ENCODE measurements around the gene UBE2E2.
A peak's percentile ranks its signal among the peaks of the same experiment; 100 is the strongest.

UBE2E2 gene

GRCh38 chr3:23277688-23278087 is 74.6 kb downstream of the UBE2E2 start:
- no peak for DNase-seq (ENCODE audit: low spot score)

GRCh38 chr3:23283625-23284024 is 80.5 kb downstream of the UBE2E2 start:
- no peak for DNase-seq (ENCODE audit: low spot score)

DNA sequence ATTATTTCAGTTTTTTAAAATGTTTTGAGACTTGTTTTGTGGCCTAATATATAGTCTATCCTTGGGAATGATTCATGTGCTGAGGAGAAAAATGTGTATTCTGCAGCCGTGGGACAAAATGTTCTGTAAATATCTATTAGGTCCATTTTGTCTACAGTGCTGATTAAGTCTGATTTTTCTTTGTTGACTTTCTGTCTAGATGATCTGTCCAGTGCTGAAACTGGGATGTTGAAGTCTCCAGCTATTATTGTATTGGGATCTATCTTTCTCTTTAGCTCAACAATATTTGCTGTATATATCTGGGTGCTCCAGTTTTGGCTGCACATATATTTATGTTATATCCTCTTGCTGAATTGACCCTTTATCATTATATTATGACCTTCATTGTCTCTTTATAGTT is 85.2 kb downstream of the UBE2E2 start:
- no peak for DNase-seq (ENCODE audit: low spot score)

DNA sequence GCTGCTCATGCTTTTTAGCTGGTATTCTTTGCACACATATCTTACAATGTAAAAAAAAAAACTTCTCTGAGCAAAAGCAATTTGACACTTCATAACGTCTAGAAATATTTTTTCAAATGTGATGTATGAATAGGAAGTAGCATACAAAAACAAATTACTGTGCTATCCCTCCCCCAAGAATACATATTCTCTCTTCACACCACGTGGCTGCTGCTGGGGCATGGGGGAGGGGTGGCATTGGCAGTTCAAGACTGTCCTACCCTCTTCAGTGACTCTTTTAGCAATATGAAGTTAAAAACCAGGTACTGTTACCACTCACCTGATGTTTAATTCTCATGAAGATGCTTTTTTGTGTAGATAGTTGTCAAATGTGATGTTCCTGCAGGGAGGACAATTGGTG is 85.6 kb downstream of the UBE2E2 start:
- no peak for DNase-seq (ENCODE audit: low spot score)

- no peak for DNase-seq (ENCODE audit: low spot score)
Observed at GRCh38 chr3:23292432-23292831, 89.3 kb downstream of the UBE2E2 start.

- no peak for DNase-seq (ENCODE audit: low spot score)
Observed at GRCh38 chr3:23294770-23295387, 91.8 kb downstream of the UBE2E2 start.

- no peak for DNase-seq (ENCODE audit: low spot score)
Observed at GRCh38 chr3:23301819-23302218, 98.7 kb downstream of the UBE2E2 start.

GRCh38 chr3:23302271-23302670 is 99.1 kb downstream of the UBE2E2 start:
- no peak for DNase-seq (ENCODE audit: low spot score)

- no peak for DNase-seq (ENCODE audit: low spot score)
Observed at GRCh38 chr3:23303601-23304217, 100.6 kb downstream of the UBE2E2 start.

DNA sequence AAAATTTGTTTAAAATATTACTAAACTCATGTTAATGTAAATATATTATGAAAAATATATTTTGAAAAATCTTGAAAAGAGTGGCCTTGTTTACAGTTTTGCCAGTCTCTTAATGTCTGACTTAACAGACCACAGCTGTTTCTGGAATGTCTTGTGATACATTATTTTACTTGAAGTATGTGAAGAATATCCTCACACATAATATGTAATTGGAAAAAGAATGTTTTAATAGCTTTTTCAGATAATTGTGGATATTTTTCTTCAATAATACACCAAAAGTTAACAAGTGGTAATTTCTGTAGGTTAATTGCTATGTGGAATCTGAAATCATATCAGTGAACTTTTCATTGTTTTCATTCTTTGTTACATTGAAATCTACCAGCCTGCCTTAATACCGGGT is 101.3 kb downstream of the UBE2E2 start:
- no peak for DNase-seq (ENCODE audit: low spot score)

DNA sequence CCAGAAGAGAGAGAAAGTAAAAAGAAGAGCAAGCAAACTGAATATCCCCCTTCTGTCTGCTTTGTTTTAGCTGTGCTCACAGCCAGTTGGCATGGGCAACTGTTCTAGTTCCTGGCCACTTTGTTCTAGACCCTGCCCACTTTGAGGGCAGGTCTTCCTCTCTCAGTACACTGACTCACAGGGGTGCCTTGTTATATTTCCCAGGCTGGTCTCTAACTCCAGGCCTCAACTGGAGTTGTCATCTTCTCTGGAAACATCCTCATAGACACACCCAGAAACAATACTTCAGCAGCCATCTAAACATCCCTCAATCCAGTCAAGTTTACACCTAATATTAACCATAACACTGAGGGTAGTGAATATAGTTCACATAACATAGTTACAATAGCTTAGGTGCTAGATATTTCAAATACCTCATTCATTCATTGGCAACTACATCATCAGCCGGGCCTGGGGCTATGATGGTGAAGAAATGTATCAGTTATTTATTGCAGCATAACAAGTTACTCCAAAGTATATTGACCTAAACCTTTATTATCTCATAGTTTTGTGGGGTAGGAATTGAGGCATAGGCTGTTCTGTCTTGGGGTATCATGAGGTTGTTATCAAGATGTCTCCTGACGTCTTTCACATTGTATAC is 106.0 kb downstream of the UBE2E2 start:
- no peak for DNase-seq (ENCODE audit: low spot score)

DNA sequence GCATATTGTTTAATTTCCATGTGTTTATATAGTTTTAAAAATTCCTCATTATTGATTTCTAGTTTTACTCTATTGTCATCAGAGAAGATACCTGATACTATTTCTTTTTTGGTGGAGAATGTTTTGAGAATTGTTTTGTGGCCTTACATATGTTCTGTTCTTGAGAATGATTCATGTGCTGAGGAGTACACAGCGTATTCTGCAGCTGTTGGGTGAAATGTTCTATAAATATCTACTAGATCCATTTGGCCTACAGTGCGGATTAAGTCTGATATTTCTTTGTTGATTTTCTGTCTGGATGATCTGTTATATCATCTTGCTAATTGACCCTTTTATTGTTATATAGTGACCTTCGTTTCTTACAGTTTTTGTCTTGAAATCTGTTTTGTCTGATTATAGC is 109.7 kb downstream of the UBE2E2 start:
- no peak for DNase-seq (ENCODE audit: low spot score)

- no peak for DNase-seq (ENCODE audit: low spot score)
Observed at GRCh38 chr3:23314981-23315762, 112.0 kb downstream of the UBE2E2 start.

DNA sequence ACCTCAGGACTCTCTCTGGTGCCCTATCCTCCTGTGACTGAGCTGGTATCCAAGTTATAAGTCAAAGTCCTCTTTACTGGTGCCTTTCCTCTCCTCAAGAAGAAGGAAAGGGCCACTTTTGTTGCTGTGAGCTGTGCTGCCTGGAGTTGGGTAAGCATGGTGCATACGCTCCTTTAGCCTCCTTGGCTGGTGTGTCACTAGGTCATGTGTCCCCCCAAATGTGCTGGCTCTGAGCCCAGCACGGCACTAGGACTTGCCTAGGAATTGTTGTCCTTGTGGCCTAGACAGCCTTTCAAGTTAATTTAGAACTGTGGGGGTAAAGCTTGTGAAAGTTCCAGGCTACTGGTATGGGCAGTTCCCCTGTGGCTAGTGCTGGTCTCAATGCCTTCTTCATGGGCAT is 113.8 kb downstream of the UBE2E2 start:
- DNase-seq (ENCODE audit: low spot score) = no peak

DNA sequence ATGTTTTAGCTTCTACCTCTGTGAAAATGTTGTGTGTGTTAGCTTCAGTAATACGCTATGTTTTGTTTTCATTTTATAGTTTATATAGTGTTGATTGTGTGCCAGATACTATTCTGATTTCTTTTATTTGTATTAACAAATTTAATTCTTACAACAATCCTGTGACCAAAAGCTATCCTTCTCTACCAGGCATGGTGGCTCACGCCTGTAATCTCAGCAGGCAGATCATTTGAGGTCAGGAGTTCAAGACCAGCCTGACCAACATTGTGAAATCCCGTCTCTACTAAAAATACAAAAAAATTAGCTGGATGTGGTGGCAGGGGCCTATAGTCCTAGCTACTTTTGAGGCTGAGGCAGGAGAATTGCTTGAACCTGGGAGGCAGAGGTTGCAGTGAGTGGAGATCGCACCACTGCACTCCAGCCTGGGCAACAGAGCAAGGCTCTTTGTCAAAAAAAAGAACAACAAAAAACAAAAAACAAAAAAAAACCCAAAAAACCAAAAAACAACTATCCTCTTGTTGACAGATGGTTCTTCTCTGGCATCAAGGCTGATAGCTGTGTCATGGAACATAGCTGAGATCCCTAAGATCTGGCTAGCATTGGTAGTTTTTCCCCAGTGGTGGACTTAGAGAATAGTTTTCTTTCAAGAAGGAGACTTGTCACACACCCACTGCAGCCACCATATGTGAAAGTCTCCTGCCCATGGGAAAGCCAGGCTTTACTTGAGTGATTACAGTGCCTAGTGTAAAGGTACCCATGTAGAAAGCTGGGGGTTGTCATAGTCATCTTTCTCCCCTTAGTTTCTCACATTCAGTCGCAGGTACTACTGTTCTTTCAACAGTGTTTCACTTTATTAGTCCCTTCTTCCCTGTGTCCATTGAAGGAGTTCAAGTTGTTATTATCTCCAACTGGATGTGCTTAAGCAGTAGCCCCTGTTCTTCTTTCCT is 116.5 kb downstream of the UBE2E2 start:
- DNase-seq (ENCODE audit: low spot score) = no peak

GRCh38 chr3:23320586-23321570 is 117.8 kb downstream of the UBE2E2 start:
- no peak for DNase-seq (ENCODE audit: low spot score)

DNA sequence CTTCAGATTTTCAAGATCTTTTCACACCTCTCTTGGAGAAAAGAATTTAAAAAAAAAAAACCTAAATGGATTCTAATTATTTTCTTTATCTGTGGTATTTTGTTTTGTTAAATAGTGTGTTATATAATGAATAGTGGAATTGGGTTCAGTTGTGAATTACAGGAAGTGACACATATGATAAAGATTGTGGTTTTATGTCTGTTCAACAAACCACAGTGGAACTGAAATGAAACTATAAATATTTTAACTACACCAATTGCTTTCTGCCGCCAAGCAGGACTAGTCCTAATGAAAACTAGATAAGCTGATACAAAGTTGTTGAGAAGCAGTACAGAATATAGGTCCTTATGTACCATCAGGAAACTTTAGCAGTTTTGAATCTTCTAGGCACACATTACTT is 121.6 kb downstream of the UBE2E2 start:
- DNase-seq (ENCODE audit: low spot score) = peak; percentile 36

- DNase-seq (ENCODE audit: low spot score) = no peak
Observed at GRCh38 chr3:23325466-23326065, 122.4 kb downstream of the UBE2E2 start.

GRCh38 chr3:23329471-23330105 is 126.5 kb downstream of the UBE2E2 start:
- DNase-seq (ENCODE audit: low spot score) = no peak

GRCh38 chr3:23330568-23330967 is 127.4 kb downstream of the UBE2E2 start:
- no peak for DNase-seq (ENCODE audit: low spot score)

All from SW480 (cell line).